Fibroblast of pulmonary artery (primary cell): Measurements from ENCODE around the gene CYP27B1.
A peak's percentile ranks its signal among the peaks of the same experiment; 100 is the strongest.

Source experiments
- DNase-seq: peaks from one replicate; pipeline ENCODE4 v3.0.0-alpha.2; 2010; ENCODE audit warnings: low read depth
- H3K4me3 ChIP-seq: replicated peaks from 2 replicates; pipeline ENCODE4 v1.5.1; 2011; ENCODE audit warnings: low read depth, mild to moderate bottlenecking, control low read depth, low read length, moderate library complexity
- TF ChIP-seq, protein P1 (sequence below): IDR thresholded peaks from 2 replicates; pipeline ENCODE4 v1.5.1; 2011; ENCODE audit warnings: mild to moderate bottlenecking, control low read depth, low read length, inconsistent platforms; ENCODE audit errors: missing control alignments

CYP27B1 gene

GRCh38 chr12:57772429-57773322 is 5.8 kb upstream of the CYP27B1 start, which contains the start of gene EEF1AKMT3:
TSS of gene EEF1AKMT3 (plus strand) at chr12:57772614. CDS start at chr12:57772725, 111 bp downstream.
- peak; percentile 40 for DNase-seq
- TF ChIP-seq, protein P1, sequence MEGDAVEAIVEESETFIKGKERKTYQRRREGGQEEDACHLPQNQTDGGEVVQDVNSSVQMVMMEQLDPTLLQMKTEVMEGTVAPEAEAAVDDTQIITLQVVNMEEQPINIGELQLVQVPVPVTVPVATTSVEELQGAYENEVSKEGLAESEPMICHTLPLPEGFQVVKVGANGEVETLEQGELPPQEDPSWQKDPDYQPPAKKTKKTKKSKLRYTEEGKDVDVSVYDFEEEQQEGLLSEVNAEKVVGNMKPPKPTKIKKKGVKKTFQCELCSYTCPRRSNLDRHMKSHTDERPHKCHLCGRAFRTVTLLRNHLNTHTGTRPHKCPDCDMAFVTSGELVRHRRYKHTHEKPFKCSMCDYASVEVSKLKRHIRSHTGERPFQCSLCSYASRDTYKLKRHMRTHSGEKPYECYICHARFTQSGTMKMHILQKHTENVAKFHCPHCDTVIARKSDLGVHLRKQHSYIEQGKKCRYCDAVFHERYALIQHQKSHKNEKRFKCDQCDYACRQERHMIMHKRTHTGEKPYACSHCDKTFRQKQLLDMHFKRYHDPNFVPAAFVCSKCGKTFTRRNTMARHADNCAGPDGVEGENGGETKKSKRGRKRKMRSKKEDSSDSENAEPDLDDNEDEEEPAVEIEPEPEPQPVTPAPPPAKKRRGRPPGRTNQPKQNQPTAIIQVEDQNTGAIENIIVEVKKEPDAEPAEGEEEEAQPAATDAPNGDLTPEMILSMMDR = no peak
- peak within 1 kb of the TSS; percentile 91 for H3K4me3 ChIP-seq

- peak within 1 kb of the TSS; percentile 91 for H3K4me3 ChIP-seq
- TF ChIP-seq, protein P1 = no peak
- DNase-seq = peak; percentile 97
Observed at GRCh38 chr12:57771873-57772428, 5.1 kb upstream of the CYP27B1 start, which contains the start of gene METTL1. TSS of gene METTL1 (minus strand) at chr12:57772105. CDS start at chr12:57772083, 22 bp downstream.

GRCh38 chr12:57771236-57771872 is 4.5 kb upstream of the CYP27B1 start:
- TF ChIP-seq, protein P1 = no peak
- DNase-seq = peak; percentile 91
- peak overlapping the region; percentile 91 for H3K4me3 ChIP-seq

DNA sequence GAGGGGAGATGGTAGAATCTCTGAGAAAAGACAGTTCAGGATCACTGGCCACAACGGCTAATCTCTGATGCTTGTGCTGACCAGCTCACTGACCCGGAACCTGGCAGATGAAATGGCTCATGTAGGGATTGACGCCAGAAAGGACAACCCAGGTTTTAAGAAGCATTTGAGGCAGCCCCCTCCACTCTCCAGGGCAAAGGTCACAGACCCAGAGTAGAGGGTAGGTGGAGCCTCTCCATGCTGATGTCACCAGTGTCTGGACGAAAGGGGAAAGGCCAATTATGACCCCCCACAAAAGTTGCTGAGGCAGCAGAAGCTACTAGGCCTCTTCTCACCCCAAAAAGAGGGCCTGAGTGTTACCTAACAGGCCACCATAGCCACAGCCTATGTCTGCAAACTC is 3.9 kb upstream of the CYP27B1 start:
- DNase-seq = no peak
- no peak overlapping the region for H3K4me3 ChIP-seq
- TF ChIP-seq, protein P1 = no peak

DNA sequence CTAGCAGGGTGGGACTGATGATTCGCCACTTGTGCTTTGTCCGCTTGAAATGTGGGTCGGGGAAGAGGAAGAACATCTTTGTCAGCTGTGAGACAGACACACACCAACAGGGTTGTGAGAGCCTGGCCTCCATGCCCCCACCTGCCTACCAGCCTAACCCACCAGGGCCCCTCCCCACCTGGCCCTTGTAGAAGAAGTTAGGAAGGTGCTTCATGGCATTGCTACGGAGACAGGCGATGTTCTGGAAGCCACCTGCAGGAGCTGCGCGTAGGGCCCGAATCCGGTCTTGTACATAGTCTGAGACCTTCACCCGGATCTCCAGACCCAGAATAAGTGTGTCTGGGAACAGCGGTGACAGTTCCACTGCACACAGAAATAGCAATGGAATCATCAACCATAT is 2.7 kb upstream of the CYP27B1 start:
- DNase-seq = no peak
- TF ChIP-seq, protein P1 = no peak
- H3K4me3 ChIP-seq = no peak overlapping the region

- TF ChIP-seq, protein P1 = no peak
- DNase-seq = no peak
- no peak overlapping the region for H3K4me3 ChIP-seq
Observed at GRCh38 chr12:57767876-57768275, 998 bp upstream of the CYP27B1 start.
